Heart left ventricle (tissue), 16 donors: ENCODE data around the gene ACTL7B. TPM values are rescaled to one million over a fixed set of nuclear protein-coding genes. Genes with fewer than 3 reads are reported as not detected.

ENCODE experiments used
- ATAC-seq, 4 donors: fragments of 200-7000 bp; cut with Tn5 transposase; one replicate each; pipeline ENCODE4 v1.9.1; 2020 to 2022; ENCODE audit warnings: moderate library complexity in 4 of 4, mild to moderate bottlenecking in 3 of 4, moderate number of reproducible peaks in 1 of 4
- DNase-seq, 5 donors: peaks; one replicate each; pipeline ENCODE4 v3.0.0-alpha.2; 2020
- H3K27ac ChIP-seq, 12 donors: fragments of 200-600 bp; sonication (generic) in 4 of 12; one replicate each; pipeline versions ENCODE4 v1.5.0 to v1.8.0; 2016 to 2022; ENCODE audit warnings: mild to moderate bottlenecking in 2 of 12
- H3K27me3 ChIP-seq, 9 donors: fragments of 200-600 bp; sonication (generic) in 2 of 9; one replicate each; pipeline versions ENCODE4 v1.5.1 to v1.8.0; 2016 to 2022; ENCODE audit warnings: mild to moderate bottlenecking in 3 of 9
- H3K36me3 ChIP-seq, 9 donors: fragments of 200-600 bp; sonication (generic) in 2 of 9; one replicate each; pipeline versions ENCODE4 v1.5.0 to v1.8.0; 2018 to 2022; ENCODE audit warnings: mild to moderate bottlenecking in 2 of 9
- H3K4me1 ChIP-seq, 12 donors: fragments of 200-600 bp; sonication (generic) in 4 of 12; one replicate each; pipeline versions ENCODE4 v1.5.0 to v1.8.0; 2016 to 2022; ENCODE audit warnings: mild to moderate bottlenecking in 3 of 12
- H3K4me3 ChIP-seq, 12 donors: fragments of 200-600 bp; sonication (generic) in 4 of 12; one replicate each; pipeline versions ENCODE4 v1.5.0 to v1.8.0; 2017 to 2022; ENCODE audit warnings: mild to moderate bottlenecking in 9 of 12, moderate library complexity in 4 of 12
- H3K9me3 ChIP-seq, 12 donors: fragments of 200-600 bp; sonication (generic) in 4 of 12; one replicate each; pipeline versions ENCODE4 v1.5.0 to v1.8.0; 2016 to 2022; ENCODE audit warnings: mild to moderate bottlenecking in 1 of 12
- CTCF ChIP-seq, 12 donors: fragments of 200-600 bp; sonication (generic) in 4 of 12; IDR thresholded peaks; one replicate each; pipeline versions ENCODE4 v1.5.0 to v1.8.0; 2018 to 2022; ENCODE audit warnings: antibody characterized with exemption in 12 of 12, mild to moderate bottlenecking in 5 of 12
- POLR2A ChIP-seq, 2 donors: fragments of 450-650 bp; IDR thresholded peaks; one replicate each; pipeline ENCODE4 v1.6.1; 2017; ENCODE audit warnings: antibody characterized with exemption in 2 of 2, mild to moderate bottlenecking in 2 of 2, moderate library complexity in 2 of 2
- WGBS, 4 donors: extraction: QIAGEN DNeasy Blood & Tissue Kit in 2 of 4; methylation state at CpG; one replicate each; pipeline versions ENCODE4 v1.1.5 to v1.1.7; 2013 to 2018; 5-methylcytosine and 5-hydroxymethylcytosine counted together
- intact Hi-C, 10 donors: fragments of 100-400 bp; cut with DNase I; formaldehyde crosslinking; loops; one replicate each; pipeline versions ENCODE4 v1.11.1 to v1.14.2; 2022
- polyA plus RNA-seq, 2 donors: library from polyadenylated mRNA; stranded (reverse); fragments of 200-250 nt; gene quantifications; one replicate each; pipeline ENCODE4 v1.2.3, GENCODE V29; 2013
- total RNA-seq, 9 donors: library from RNA; depleted of rRNA in 2 of 9; stranded (reverse); fragments of >200 nt in 2 of 9; fragmentation: NEBNext Ultra II Directional in 3 of 9; extraction: Animal tissue kit (Norgen Biotek cat#: 25700) in 3 of 9; gene quantifications; one replicate each; pipeline versions ENCODE4 v1.1.0 to v1.2.4, GENCODE V29; 2016 to 2023
- donor health status: ischemic (EF 13 %, LVEDD 7.1; RV severe dilation, severe dysfunction).
- donor health status: healthy with polysubstance abuse.
- donor health status: DM: no; HTN: yes; CAD: no.
- donor health status: DM: no; HTN: no; CAD: no.
- donor health status: ischemic (EF 25% LVEDD 6.9; RV normal size, moderate dysfunction).
- donor health status: ischemic (EF 25% LVEDD 5.7; RV mildly dilated, moderate dysfunction).
- donor health status: healthy.
- donor health status: DM: yes; HTN: yes; CAD: no.
- donor health status: ischemic (EF 35%, LVEDD 5.7; RV mildly dilated, moderate dysfunction).
- donor health status: nonischemic (EF 11% LVEDD 7.7; RV severe dilation, severe dysfunction).
- donor health status: DM: yes; HTN: yes; CAD: no.
- donor health status: PGD.
- donor health status: ischemic (EF 29% LVEDD 5.4; RV normal size, mild dysfunction).
- donor health status: nonischemic (EF 23%, LVEDD 6.1; RV moderate dilation, normal function).

Gene ACTL7B
- total and polyA plus RNA-seq, 11 donors, result not detected

- no peak for TF ChIP-seq CTCF (IDR thresholded peaks at IDR 0.05)
- TF ChIP-seq POLR2A (IDR thresholded peaks at IDR 0.05), result no peak
- no peak for ATAC-seq
- Histone ChIP-seq H3K9me3 (peaks cover 0 to 3% (median 0%) of the 10 kb centered on the region in 12 donors), H3K4me1 (peaks cover 0 to 14% (median 4%) of the 10 kb centered on the region in 12 donors), H3K27me3 (no peaks in the 10 kb centered on the region), H3K4me3 (no peak overlapping the region), H3K27ac (no peak overlapping the region), H3K36me3 (no peaks in the 10 kb centered on the region)
- intact Hi-C loops, result no loop called here
- DNase-seq, result no peak
- 75 to 85% (median 79%) methylated on average over 4 of the region's 4 CpGs for WGBS, 4 donors
Measured at GRCh38 chr9:108837530-108837929, 18.3 kb downstream of the ACTL7B start.

- WGBS, 4 donors, result 66 to 89% (median 83%) methylated on average over 5 of the region's 5 CpGs
- DNase-seq (no peak), ATAC-seq (no peak)
- no peak overlapping the region for H3K4me3 ChIP-seq
- intact Hi-C loops, result no loop called here
- H3K9me3 ChIP-seq, result peaks cover 0 to 3% (median 0%) of the 10 kb centered on the region in 12 donors
- no peak for TF ChIP-seq POLR2A (IDR thresholded peaks at IDR 0.05)
- no peak for TF ChIP-seq CTCF (IDR thresholded peaks at IDR 0.05)
- no peaks in the 10 kb centered on the region for H3K27me3 ChIP-seq
- H3K36me3 ChIP-seq, result no peaks in the 10 kb centered on the region
- peaks cover 0 to 14% (median 4%) of the 10 kb centered on the region in 12 donors for H3K4me1 ChIP-seq
- no peak overlapping the region for H3K27ac ChIP-seq
Measured at GRCh38 chr9:108836781-108837180, 19.0 kb downstream of the ACTL7B start.

- TF ChIP-seq POLR2A (IDR thresholded peaks at IDR 0.05), result no peak
- no peak for TF ChIP-seq CTCF (IDR thresholded peaks at IDR 0.05)
- WGBS, 4 donors, result 88 to 93% (median 91%) methylated on average over 9 of the region's 9 CpGs
- Histone ChIP-seq H3K4me3 (no peak overlapping the region), H3K27ac (no peak overlapping the region), H3K36me3 (no peaks in the 10 kb centered on the region), H3K9me3 (peaks cover 0 to 3% (median 0%) of the 10 kb centered on the region in 12 donors), H3K4me1 (peaks cover 0 to 14% (median 4%) of the 10 kb centered on the region in 12 donors), H3K27me3 (no peaks in the 10 kb centered on the region)
- no peak for DNase-seq
- ATAC-seq, result no peak
- intact Hi-C loops, result no loop called here
Measured at GRCh38 chr9:108836319-108836718, 19.5 kb downstream of the ACTL7B start.

GRCh38 chr9:108835831-108836230, 20.0 kb downstream of the ACTL7B start:
- WGBS, 4 donors, result 84 to 94% (median 87%) methylated on average over 7 of the region's 7 CpGs
- Histone ChIP-seq H3K9me3 (peaks cover 0 to 3% (median 0%) of the 10 kb centered on the region in 12 donors), H3K4me3 (no peak overlapping the region), H3K27me3 (no peaks in the 10 kb centered on the region), H3K36me3 (no peaks in the 10 kb centered on the region), H3K27ac (no peak overlapping the region), H3K4me1 (peaks cover 0 to 14% (median 4%) of the 10 kb centered on the region in 12 donors)
- DNase-seq (no peak), ATAC-seq (no peak)
- intact Hi-C loops, result no loop called here
- TF ChIP-seq CTCF (IDR thresholded peaks at IDR 0.05) (no peak), POLR2A (IDR thresholded peaks at IDR 0.05) (no peak)
